Adipocyte (in vitro differentiated cells): ENCODE results near the gene RIBC2.

Experiments
- DNase-seq: peaks from one replicate; pipeline ENCODE4 v3.0.0-alpha.2; 2015; ENCODE audit warnings: low read depth
- H3K27me3 ChIP-seq: replicated peaks from 2 replicates; pipeline ENCODE4 v1.7.0; 2013; ENCODE audit warnings: mild to moderate bottlenecking, low read length, moderate library complexity; ENCODE audit not compliant: control insufficient read depth, insufficient read depth
- H3K36me3 ChIP-seq: 2 replicates; pipeline ENCODE4 v1.7.0; 2013; ENCODE audit warnings: low read length, mild to moderate bottlenecking, moderate library complexity; ENCODE audit not compliant: control insufficient read depth, insufficient read depth, severe bottlenecking
- H3K4me1 ChIP-seq: 2 replicates; pipeline ENCODE4 v1.7.0; 2013; ENCODE audit warnings: mild to moderate bottlenecking, low read length, moderate library complexity; ENCODE audit not compliant: control insufficient read depth, insufficient read depth
- H3K4me3 ChIP-seq: 2 replicates; pipeline ENCODE4 v1.7.0; 2013; ENCODE audit warnings: mild to moderate bottlenecking, low read length, moderate library complexity
- H3K9ac ChIP-seq: 2 replicates; pipeline ENCODE4 v1.7.0; 2013; ENCODE audit warnings: mild to moderate bottlenecking, low read length, moderate library complexity
- H3K9me3 ChIP-seq: 2 replicates; pipeline ENCODE4 v1.7.0; 2013; ENCODE audit warnings: mild to moderate bottlenecking, low read length, moderate library complexity; ENCODE audit not compliant: control insufficient read depth

The RIBC2 gene

DNA sequence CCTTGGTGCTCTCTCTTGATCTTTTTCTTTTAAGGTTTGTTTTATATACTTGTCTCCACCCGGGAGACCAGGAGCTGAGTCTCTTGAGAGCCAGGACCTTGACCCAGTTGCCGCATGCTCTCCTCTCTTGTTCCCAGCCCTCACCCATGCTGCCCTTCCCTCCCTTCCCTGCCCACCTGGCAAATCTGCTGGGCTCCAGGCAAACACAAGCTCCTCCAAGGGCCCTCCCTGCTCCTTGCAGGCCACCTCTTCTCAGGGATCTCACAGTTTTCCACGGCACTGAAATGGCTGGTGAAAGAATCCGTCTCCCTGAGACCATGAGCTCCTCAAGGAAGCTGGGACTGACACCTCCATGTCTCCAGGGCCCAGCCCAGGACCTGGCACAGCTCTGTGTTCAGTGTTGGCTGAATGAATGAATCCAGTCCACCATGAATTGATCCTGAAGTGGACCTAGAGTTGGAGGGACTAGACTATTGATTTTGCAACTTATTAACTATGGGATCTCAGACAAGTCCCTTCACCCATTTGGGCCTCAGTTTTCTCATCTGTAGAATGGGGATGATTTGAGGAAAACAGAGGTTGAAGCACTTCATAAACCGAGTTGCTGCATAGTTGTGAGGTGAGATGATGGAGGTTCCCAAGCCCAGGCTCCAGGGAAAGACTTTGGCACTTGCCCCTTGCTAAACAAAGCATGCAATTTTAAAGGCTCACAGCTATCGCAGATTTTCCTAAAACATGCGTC lies 64.0 kb downstream of the RIBC2 start:
- Histone ChIP-seq H3K4me1 (peaks cover 24% of the 10 kb centered on the region), H3K9ac (no peak overlapping the region), H3K27me3 (no peaks in the 10 kb centered on the region)

DNA sequence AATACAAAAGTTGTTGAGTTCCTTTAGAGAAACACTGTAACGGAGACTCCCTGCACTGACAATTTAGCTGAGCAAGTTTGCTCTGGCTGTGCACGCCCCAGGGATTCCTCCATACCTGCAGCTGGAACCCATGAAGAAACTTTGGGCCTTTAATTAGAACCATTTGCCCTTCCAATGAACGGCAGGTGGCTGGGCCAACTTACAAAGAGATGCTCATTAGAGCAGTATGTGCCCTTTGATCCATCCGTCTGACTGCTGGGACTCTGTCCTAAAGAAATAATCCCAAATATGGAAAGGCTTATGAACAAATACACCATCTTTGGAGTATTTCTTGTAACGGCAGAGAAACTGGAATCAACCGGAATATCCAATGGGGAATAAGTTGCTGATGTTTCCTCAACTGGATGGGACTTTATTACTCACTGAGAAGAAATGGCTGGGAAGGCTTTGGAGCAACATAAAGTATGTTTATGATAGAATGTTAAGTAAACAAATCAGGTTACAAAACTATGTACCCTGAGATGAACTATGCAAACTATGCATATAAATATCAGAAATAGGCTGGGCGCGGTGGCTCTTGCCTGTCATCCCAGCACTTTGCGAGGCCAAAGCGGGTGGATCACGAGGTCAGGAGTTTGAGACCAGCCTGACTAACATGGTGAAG lies 64.7 kb downstream of the RIBC2 start:
- no peaks in the 10 kb centered on the region for H3K27me3 ChIP-seq
- H3K9me3 ChIP-seq, result no peaks in the 10 kb centered on the region
- no peaks in the 10 kb centered on the region for H3K36me3 ChIP-seq
- H3K4me1 ChIP-seq, result peaks cover 24% of the 10 kb centered on the region
- H3K4me3 ChIP-seq, result no peak overlapping the region
- DNase-seq, result peak; percentile 95
- H3K9ac ChIP-seq, result no peak overlapping the region

More for the DNA sequence above, 64.0 kb downstream of the RIBC2 start:
- Histone ChIP-seq H3K4me3 (no peak overlapping the region), H3K9me3 (no peaks in the 10 kb centered on the region), H3K36me3 (no peaks in the 10 kb centered on the region)
- no peak for DNase-seq

DNA sequence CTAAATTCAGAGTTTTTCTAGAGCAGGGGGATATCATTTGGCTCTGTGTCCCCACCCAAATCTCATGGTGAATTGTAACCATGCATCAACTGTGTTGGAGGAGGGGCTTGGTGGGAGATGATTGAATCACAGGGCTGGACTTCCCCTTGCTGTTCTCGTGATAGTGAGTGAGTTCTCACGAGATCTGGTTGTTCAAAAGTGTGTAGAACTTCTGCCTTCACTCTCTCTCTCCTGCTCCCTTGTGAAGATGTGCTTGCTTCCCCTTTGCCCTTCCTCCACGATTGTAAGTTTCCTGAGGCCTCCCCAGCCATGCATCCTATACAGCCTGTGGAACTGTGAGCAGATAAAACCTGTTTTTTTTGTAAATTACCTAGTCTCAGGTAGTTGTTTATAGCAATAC lies 67.2 kb downstream of the RIBC2 start:
- no peak overlapping the region for H3K4me3 ChIP-seq
- no peak for DNase-seq
- H3K36me3 ChIP-seq, result no peaks in the 10 kb centered on the region
- H3K4me1 ChIP-seq, result peaks cover 11% of the 10 kb centered on the region
- no peaks in the 10 kb centered on the region for H3K27me3 ChIP-seq
- no peaks in the 10 kb centered on the region for H3K9me3 ChIP-seq
- no peak overlapping the region for H3K9ac ChIP-seq

DNA sequence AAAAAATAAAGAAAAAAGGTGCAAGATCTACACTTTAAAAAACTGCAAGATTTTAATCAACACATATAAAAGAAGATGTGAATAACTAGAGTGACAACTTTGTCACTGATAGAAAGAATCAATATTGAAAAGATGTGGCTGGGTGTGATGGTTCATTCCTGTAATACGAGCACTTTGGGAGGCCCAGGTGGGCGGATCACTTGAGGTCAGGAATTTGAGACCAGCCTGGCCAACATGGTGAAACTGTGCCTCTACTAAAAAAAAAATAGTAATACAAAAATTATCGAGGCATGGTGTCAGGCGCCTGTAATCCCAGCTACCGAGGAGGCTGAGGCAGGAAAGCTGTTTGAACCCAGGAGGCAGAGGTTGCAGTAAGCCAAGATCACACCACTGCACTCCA lies 68.2 kb downstream of the RIBC2 start:
- no peak for DNase-seq
- no peaks in the 10 kb centered on the region for H3K36me3 ChIP-seq
- H3K9me3 ChIP-seq, result no peaks in the 10 kb centered on the region
- H3K27me3 ChIP-seq, result no peaks in the 10 kb centered on the region
- H3K9ac ChIP-seq, result no peak overlapping the region
- H3K4me1 ChIP-seq, result peaks cover 1% of the 10 kb centered on the region
- H3K4me3 ChIP-seq, result no peak overlapping the region
